Prostate gland (tissue), 2 donors: ENCODE results near the gene UNC5A.

Experiments used
- CTCF ChIP-seq, 4 experiments: fragments of 200-600 bp in 2 of 4; fragments of 450-650 bp in 2 of 4; sonication (generic) in 2 of 4; IDR thresholded peaks; 1 replicate in 3 of 4; 2 replicates in 1 of 4; pipeline ENCODE4 v1.5.1; 2016 to 2019; ENCODE audit warnings: antibody characterized with exemption in 4 of 4, mild to moderate bottlenecking in 2 of 4, moderate library complexity in 2 of 4
- POLR2AphosphoS5 ChIP-seq: sonication (generic); formaldehyde crosslinking; IDR thresholded peaks from one replicate; pipeline ENCODE4 v1.6.1; 2017; ENCODE audit warnings: antibody characterized with exemption

- TF ChIP-seq CTCF (IDR thresholded peaks at IDR 0.05) (no peak), POLR2AphosphoS5 (no peak)
Observed at GRCh38 chr5:176881021-176881749, 70.8 kb downstream of the UNC5A start.
